NCI-H69 (cell line): ENCODE results near the gene GSS.
"Not testable (repeated sequence)": the region's sequence is repeated elsewhere in the genome, so short reads cannot be mapped to it uniquely, and the experiment has no call there.

Experiments
- DNase-seq: peaks from one replicate; lab custom pipeline; 2025; lab: John Stamatoyannopoulos, UW

GSS gene

DNA sequence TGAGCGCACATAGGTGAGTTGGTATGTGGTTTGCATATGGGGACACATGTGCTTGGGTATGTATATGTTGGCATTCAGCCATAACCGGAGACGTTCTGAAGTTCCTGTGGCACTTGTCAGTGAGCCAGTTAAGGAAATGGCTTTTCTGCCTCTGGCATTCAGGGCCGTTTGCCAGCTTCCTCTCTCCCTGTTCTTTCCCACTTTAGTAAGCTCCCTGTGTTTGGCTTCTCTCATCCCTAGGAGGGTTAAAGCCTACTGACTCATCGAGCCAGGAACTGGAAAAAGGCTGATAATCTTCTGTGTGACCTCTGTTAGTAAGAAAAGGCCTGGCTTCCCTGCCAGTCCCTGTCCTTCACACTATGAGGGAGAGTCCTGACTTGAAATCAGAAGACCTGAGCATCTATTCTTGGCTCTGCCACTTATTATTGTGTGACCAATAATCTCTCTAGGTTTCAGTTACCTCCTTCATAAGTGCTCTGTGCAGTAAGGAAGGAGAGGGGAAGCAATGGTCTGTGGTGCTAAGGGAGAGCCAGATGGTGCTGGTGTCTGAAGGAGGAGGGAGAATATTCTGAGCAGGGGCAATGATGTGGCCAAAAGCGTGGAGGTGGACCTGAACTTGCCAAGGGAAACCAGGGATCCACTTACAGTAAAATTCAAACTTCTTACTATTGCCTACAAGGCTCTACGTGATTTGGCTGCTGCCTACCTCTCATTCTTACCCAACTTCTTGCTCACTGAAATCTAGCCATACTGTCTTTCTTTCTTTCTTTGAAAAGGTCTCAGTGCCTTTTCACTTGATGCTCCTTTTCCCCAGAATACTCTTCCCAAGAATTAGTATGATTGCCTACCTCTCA lies 47.8 kb downstream of the GSS start:
- peak; percentile 95 for DNase-seq

DNA sequence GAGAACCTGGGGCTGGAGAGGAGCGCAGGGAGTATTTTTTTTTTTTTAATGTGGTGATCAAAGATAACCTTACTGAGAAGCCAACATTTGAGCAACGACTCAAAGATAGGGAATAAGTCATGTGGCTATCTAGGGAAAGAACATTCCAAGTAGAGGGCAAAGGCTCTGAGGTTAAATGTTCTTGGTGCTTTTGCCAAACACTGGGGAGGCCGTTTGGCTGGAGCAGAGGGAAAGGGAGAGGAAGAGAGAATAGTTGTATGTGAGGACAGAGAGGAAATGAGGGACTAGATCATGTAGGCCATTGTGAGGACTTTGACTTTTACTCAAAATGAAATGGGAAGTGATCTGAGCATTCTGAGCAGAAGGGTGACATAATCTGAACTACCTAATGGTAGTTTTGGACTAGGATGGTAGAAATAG lies 51.4 kb downstream of the GSS start:
- no peak for DNase-seq

DNA sequence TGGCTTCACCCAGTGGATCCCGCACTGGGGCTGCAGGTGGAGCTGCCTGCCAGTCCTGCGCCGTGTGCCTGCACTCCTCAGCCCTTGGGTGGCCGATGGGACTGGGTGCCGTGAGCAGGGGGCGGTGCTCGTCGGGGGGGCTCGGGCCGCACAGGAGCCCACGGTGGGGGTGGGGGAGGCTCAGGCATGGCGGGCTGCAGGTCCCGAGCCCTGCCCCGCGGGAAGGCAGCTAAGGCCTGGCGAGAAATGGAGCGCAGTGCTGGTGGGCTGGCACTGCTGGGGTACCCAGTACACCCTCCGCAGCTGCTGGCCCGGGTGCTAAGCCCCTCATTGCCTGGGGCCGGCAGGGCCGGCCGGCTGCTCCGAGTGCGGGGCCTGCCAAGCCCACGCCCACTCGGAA lies 56.9 kb downstream of the GSS start:
- DNase-seq, result not testable (repeated sequence)

DNA sequence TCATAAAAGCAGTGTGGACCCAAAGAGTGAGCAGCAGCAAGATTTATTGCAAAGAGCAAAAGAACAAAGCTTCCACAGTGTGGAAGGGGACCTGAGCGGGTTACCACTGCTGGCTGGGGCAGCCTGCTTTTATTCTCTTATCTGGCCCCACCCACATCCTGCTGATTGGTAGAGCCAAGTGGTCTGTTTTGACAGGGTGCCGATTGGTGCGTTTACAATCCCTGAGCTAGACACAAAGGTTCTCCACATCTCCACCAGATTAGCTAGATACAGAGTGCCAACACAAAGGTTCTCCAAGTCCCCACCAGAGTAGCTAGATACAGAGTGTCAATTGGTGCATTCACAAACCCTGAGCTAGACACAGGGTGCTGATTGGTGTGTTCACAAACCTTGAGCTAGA lies 57.5 kb downstream of the GSS start:
- not testable (repeated sequence) for DNase-seq

DNA sequence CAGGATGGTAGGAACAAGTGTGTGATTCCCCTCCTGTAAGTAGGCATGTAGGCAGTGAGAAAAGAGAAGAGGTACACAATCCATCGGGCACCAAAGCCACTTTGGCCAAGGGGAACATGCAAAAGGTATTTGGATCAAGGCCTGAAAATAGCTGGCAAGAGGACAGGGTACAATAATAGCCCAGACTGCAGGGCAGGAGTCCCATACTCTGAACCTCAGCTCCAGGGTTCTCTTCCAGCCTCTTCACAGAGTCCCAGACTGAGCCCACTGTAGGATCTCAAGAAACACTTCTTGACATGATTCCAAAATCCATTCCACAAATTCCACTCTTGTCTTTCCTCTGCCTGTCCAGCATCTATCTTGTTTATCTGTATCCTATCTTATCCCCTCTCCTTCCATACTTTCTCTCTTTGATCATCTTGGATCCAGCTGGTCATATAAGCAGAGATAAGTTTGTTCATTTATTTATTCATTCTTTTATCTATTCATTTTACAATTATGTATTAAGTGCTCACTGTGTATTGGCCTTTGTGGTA lies 59.5 kb downstream of the GSS start:
- no peak for DNase-seq

DNA sequence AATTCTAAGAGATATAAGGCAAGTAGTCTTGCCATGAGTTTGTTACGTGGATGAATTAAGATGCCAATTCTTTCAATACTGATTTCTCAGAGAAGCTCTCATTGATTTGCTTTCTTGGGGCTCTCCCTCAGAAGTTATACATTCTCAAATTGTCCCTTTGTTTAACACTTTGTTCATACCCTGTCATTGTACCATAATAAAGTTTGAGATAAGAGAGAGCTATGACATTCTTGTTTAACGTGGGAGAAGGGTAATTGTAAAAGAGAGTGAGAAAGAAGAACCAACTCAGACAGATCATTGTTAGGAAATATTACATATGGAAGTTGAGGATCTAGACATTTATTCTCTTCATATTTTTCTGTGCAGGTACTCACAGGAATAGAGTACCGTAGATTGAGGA lies 60.1 kb downstream of the GSS start:
- DNase-seq, result no peak

DNA sequence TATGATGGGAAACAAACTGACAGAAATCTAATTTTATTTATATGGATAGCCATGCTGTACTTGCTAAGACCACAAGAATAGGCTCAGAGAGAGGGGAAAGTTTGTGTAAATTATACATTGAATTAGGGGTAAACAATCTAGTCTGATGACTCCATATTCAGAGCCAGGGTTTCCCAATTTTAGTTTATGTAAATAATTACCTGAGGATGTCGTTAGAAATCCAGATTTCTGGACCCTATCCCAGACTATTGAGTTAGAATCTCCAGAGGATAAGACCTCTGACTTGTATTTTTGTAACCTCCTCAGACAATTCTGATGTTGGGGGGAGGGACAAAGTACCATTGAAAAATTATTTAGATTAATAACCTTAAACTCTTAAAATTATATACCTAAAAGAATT lies 60.9 kb downstream of the GSS start:
- DNase-seq, result no peak

DNA sequence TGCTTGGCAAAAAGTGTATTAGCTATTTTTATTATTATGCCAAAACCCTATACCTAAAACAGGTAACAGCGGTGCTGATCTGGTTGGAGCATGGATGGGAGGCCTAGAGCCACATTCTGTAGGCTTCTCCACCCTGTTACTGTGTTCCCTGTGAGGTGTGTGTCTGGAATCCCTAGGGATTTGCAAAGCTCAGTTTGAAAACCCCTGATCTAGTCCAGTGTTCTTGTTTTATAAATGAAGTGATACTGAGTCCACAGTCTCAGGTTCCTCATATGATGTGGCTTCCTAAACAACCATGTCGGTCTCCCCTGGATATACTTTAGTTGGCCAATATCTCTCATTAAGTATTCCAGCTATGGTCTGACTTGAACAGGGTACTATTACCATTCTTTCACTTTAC lies 62.9 kb downstream of the GSS start:
- no peak for DNase-seq

DNA sequence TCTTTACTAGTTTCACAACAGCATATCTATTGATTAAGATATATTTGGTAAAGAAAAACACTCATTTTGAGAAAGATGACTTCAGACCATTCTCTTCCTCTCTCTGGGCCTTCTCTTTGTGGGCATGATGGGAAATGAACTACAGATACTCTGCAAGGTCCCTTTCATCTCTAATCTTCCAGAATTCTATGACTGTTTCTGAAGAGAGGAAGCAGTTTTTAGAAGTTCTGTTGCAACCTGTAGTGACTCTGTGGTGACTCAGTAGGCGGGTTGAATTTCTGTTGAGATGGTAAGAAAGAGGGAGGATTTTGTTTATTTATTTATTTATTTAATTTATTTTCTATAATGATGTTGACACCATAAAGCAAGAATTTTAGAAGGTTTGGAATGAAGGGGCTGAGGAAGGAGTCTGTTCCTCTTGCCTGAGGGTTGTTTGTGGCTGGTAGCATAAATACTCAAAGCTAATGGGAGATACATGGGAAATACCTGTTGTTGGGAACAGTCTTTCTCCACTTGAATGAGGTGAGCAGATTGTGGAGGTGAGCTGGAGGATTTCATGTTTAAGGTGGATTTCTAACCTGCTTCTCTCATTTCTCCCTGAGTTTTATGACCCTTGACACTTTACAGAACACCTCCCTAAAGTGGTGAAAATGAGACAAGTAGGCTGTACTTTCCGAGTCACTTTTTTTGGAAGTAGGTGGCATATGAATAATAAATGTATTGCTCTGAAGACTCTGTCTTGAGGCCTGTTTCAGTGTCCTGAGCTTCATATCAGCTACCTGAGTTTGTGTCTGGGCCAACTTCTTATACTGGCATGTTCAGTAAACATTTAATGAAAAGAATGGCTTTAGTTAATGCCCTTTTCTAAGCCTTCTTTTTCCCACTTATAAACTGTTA lies 64.2 kb downstream of the GSS start:
- DNase-seq, result no peak

DNA sequence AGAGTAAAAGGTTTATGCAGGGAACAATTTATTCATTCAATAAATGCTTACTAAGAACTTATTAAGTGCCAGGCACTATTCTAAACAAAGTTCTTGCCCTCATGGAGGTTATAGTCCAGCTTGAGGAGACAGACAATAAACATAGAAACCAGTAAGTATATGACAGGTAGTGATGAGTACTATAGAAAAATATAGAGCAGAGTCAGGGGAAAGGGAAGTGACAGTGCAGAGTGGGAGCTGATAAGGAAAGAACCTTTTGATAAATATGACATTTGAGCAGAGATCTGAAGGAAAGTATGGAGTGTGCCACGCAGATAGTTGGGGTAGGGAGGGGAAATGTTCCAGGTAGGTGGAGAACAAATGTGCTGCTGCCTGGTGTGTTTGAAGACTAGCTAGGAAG lies 67.1 kb downstream of the GSS start:
- no peak for DNase-seq

DNA sequence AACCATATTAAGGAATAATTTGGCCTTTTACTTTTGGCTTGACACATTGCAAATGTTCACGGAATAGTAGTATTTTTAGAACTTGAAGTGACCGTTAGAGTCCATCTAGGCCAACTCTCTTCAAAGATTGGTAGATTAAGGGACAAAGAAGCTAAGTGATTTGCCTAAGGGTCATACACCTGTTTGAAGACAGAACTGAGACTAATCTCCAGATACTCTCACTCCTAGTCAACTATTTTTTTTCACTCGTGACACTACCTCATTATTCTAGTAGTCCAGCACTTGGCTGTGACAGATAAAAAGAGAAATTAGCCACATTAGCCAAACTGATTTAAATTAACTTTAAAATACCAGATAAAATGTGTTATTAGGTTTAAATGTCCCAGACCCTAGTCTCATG lies 68.6 kb downstream of the GSS start:
- DNase-seq, result no peak

DNA sequence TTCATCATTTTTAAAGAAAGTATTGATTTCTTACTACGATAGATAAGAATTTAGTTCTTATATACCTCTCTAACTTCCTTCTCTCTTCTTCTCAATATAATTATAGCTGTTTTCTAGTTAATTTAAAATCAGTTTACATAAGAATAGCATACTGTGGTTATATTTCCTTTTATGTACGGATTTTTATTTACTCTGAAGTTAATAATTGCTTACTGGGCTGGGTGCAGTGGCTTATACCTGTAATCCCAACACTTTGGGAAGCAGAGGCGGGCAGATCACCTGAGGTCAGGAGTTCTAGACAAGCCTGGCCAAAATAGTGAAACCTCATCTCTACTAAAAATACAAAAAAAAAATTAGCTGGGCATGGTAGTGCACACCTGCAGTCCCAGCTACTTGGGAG lies 69.5 kb downstream of the GSS start:
- no peak for DNase-seq

DNA sequence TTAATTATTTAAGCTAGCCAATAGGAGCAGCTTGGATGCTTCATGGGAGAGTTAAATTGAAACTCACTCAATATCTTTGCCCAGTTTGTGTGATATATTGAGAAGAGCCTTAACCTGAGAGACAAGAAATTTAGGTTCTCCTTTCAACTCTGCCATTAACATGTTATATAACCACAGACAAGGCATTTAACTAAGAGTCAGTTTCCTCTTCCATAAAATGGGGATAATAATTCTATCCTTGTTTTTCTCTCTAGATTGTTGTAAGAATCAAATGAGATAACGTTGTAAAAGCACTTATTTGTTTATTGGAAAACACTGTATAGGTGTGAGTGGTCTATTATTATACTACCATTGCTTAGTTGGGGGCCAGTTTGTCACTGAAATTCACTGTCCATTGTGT lies 71.3 kb downstream of the GSS start:
- no peak for DNase-seq

DNA sequence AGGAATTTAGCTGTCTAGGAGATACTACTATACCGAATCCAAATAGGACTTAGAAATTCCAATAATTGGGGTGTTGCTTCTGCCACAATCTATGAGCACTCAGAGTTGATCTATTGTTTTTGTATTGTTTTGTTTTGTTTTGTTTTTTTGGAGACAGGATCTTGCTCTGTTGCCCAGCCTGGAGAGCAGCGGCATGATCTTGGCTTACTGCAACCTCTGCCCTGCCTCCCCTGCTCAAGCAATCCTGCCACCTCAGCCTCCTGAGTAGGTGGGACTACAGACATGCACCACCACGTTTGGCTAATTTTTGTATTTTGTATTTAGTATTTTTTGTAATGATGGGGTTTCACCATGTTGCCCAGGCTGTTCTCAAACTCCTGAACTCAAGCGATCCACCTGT lies 71.8 kb downstream of the GSS start:
- DNase-seq, result no peak

DNA sequence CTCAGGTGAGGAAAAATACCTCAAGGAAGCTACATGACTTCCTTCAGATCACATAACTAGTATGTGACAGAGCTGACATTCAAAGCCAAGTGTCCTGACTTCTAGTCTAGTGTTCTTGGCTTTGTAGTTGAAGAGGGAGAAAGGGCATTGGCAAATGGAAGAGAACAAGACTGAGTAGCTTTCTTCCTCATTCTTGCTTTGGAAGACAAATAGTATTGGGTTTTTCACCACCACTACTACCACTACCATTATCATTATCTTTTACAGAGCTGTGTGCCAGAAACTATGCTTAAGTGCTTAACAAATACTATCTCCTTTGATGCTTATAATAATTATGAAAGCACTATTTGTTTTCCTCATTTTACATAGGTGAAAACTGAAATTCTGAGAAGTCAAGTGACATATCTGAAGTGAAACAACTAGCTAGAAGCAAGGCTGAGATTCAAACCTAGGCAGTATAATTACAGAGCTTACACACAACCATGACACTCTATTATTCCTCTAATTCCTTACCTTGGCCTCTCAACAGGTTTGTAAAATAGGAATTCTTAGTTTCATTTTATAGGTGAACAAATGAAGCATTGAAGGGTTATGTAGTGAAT lies 72.4 kb downstream of the GSS start:
- DNase-seq, result no peak

DNA sequence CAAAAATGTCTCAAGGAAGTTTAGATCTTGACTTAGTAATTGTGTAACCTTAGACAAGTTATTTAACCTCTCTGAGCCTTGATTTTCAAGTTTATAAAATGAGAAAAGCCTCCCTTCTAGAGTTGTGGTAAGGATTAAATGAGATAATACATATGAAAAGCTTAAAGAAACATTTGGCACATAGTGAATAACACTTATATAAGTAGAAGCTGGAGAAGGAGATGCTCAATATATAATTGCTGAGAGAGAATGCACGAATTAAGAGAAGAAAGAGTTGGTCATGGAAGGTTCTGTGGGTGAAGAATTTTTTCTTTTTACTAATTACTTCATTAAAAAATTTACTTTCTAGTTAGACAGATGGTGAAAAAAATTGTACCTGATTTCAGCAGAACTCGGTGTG lies 73.9 kb downstream of the GSS start:
- no peak for DNase-seq

DNA sequence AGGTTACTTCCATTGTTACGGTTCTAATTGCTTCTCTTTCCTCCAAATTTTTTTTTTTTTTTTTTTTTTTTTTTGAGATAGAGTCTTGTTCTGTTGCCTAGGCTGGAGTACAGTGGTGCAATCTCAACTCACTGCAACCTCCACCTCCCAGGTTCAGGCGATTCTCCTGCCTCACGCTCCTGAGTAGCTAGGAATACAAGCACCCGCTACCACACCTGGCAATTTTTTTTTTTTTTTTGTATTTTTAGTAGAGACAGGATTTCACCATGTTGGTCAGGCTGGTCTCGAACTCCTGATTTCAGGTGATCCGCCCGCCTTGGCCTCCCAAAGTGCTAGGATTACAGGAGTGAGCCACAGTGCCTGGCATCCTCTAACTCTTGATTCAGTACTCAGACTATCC lies 74.6 kb downstream of the GSS start:
- not testable (repeated sequence) for DNase-seq

DNA sequence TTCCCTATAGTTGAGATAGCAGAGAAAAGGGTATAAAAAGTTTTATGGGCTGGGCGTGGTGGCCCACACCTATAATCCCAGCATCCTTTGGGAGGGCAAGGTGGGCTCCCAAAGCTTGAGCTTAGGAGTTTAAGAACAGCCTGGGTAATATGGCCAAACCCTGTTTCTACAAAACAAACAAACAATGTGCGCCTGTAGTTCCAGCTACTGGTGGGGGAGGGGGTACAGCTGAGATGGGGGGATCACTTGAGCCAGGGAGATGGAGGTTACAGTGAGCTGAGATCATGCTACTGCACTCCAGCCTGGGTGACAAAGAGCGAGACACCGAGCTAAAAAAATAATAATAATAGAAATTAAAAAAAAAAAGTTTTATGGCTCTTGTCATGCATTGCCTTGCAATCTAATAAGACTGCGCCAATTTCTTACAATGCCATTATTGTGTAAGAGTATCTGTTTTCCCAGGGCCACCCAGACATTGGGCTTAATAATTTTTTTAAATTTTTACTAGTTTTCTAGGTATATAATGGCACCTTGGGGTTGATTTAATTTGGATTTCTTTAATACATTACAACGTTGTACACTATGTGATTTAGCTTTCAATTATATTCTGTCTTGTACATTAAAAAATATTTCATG lies 75.3 kb downstream of the GSS start:
- no peak for DNase-seq
